HG03432 (cell line): ENCODE results near the gene RNF223.
"Not testable (repeated sequence)": the region's sequence is repeated elsewhere in the genome, so short reads cannot be mapped to it uniquely, and the experiment has no call there.

Source experiments
- ATAC-seq: cut with Tn5 transposase; IDR thresholded peaks from one replicate; pipeline ENCODE4 v1.9.1; 2021; ENCODE audit warnings: mild to moderate bottlenecking, moderate library complexity; ENCODE audit not compliant: unreplicated experiment

Gene RNF223

GRCh38 chr1:1088029-1088800 lies 14.1 kb upstream of the RNF223 start:
- no peak for ATAC-seq

- ATAC-seq = no peak
Observed at GRCh38 chr1:1087351-1088028, 13.4 kb upstream of the RNF223 start.

DNA sequence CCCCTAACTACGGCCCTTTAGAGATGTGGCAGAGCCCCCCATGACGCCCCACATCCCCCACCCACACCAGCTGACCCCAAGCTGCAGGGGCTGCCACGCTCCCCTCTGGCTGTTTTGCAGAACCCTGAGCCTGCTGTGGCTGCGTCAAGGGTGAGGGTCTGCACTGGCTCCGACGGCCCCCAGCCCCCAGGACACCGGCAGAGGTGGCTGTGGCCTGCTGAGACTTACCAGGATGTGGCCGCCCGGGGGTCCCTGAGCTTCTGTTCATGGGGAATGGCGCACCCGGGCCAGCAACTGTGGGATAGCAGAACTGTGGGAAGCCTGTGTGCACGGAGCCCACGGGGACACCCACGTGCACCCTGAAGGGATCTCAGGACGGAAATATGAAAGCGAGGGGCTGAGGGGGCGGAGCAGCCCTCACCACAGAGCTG lies 12.8 kb upstream of the RNF223 start:
- no peak for ATAC-seq

DNA sequence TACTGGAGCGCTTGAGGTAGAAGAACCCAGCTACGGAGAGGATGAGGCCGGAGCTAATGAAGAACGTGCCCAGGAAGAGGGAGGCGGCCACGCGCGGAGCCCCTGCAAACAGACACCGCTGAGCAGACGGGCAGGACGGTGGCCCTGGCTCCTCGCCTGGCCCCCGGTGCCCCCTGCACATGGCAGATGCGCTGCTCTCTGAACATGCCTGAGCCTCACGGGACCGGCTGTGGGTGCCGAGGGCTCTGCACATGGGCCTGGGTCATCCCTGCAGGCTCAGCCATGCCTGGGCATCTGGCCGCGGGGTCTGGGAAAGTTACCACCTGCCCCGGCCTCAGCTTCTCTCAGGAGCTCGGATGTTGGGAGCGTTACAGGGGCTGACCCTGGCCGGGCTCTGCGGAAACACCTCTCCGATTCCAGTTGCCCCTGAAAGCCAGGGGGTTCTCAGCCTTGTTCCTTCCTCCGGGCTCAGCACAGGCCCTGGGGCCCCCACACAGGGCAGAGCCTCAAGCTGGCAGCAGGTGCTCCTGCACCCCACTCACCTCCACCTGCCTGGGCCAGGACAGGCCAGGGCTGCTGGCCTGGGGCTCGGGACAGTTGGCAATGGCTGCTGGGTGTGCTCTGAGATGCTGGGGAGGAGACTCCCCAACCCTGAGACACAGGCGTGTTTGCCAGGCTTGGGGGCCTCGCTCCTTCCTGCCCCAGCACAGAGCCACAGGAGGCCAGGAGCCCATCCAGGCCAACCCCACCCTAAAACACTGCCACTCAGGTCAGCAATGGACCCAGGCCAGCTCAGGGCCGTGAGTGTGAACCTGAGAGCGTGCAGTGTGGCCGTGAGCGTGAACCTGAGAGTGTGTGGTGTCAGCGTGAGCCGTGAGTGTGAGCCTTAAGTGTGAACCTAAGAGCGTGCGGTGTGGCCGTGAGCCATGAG lies 12.1 kb upstream of the RNF223 start:
- ATAC-seq = no peak

GRCh38 chr1:1085171-1085841 lies 11.2 kb upstream of the RNF223 start:
- ATAC-seq = no peak

DNA sequence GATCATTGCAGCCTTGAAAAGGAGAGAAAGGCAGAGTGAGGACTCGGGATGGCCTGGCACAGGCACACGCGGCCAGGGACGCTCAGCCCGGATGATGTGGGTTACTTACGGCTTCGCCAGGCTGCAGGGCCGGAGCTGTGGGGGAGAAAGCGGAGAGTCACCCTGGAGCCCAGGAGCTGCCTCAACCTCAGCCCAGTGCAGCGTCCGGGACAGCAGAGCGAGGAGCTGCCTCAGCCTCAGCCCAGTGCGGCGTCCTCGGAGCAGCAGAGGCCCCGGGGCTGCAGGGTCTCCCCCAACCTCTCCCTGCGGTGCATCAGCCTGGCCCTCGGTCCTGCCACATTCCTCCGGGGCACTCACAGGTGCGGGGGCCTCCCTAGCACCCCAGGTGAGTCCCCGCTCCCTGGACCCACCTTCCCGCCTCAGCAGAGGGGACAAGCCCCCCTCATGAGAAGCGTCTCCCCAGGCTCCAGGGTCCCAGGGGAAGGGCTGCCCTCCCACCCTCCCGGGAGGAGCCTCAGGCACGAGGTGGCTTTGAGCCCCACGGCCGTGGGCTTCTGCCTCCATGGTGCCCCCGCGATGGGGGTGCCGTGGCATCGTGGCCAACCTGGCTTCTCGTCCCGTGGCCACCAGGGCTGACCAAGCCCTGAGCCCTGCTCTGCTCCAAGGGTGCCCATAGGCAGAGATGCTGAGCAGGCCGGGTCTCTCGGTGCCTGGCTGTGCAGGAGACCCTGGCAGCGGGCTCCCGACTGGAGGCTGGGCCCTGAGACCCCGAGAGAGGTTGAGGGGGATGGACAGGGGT lies 10.5 kb upstream of the RNF223 start:
- no peak for ATAC-seq

GRCh38 chr1:1083416-1084371 lies 9.6 kb upstream of the RNF223 start:
- ATAC-seq = no peak

DNA sequence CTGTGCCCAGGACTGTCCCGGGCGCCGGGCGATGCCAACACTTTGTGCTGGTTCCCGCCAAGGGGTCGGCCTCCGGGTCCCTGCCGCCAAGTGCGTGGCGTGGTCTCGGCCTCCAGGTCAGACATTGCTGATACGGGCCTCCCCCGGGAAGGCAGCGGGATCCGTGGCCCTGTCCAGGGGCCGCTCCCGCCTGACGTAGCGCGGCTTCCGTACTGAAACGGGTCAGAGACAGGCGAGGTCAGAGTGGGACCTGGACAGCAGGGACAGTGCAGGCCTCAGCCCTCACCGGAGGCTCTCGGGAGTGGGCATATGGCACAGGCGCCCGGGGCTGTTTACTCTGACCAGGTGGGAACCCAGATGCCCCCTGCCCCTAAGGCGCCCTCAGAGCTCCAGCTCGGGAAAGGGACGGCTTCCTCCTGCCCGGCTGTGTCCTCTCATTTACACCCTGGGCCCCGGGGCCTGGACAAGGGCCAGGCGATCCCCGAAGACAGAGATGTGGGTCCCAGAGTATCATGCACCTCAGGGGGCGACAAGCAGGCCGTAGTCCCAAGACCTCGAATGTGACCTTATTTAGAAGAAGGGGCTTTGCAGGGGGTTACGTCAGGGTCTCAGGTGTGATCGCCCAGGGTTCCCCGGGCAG lies 8.8 kb upstream of the RNF223 start:
- no peak for ATAC-seq

DNA sequence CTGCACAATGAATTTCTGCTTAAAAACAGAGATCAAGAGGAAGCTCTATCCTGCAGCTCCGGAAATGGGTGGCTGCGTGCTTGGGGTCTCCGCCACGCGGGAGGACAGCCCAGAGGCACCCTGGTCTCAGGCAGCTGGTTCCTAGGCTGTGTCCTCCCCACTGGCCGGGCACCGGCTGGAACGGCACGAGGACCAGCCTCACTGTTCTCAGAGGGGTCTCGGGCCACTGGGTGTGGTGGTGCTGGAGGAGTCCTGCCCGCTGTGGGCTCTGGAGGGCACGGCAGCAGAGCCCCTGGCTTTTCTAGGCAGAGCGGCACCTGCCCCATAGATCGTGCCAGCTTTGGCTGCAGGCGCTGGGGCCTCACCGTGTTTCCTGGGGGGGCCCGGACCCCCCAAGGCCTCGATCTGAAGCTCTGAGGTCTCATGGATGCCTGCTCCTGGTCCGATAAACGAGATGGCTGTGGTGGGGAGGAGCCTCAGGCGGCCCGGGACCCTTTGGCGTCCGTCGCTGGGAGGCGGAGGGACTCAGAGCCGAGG lies 8.2 kb upstream of the RNF223 start:
- no peak for ATAC-seq

DNA sequence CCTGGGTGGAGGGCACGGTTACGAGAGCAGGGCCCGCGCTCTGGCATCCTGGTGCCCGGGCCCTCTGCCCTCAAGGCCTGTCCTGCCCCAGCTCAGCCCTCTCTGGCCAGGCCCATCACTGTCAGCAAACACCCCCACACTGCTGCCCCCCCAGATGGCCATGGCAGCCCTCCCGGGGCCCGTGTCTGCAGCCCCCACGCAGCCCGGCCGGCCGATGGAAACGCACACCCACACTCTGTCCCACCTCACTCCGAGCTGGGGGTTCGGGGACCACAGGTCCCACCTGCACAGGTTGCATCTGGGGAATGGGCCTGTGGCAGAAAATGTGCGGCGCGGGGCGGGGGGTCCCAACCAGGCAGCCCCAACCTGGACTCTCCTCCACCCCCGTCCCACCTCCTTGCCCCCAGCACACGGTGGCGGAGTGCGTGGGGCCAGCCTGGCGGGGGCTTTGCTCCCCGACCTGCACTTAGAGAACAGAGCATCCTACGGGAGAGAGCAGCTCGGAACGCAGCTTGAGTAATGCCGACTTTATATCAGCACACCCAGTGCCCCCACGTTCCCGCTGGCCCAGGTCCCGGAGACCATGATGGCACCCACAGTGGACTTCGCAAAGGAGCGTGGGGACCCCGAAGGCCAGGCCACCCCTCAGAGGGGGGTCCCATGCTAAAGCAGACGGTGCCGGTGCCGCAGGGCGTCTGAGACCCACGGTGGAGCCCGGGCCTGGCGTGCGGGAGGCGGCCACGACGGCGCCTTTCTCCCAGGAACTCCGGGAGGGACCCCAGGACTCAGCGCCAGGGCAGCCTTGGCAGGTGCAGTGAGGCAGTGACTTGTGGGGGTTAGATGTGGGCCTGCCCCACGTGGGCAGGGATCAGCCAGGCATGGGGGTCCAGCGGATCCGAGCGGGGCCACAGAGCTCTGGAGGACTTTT lies 7.5 kb upstream of the RNF223 start:
- ATAC-seq = no peak

GRCh38 chr1:1080951-1081310 lies 6.8 kb upstream of the RNF223 start:
- ATAC-seq = no peak

GRCh38 chr1:1080122-1080757 lies 6.1 kb upstream of the RNF223 start:
- ATAC-seq = peak; percentile 54

DNA sequence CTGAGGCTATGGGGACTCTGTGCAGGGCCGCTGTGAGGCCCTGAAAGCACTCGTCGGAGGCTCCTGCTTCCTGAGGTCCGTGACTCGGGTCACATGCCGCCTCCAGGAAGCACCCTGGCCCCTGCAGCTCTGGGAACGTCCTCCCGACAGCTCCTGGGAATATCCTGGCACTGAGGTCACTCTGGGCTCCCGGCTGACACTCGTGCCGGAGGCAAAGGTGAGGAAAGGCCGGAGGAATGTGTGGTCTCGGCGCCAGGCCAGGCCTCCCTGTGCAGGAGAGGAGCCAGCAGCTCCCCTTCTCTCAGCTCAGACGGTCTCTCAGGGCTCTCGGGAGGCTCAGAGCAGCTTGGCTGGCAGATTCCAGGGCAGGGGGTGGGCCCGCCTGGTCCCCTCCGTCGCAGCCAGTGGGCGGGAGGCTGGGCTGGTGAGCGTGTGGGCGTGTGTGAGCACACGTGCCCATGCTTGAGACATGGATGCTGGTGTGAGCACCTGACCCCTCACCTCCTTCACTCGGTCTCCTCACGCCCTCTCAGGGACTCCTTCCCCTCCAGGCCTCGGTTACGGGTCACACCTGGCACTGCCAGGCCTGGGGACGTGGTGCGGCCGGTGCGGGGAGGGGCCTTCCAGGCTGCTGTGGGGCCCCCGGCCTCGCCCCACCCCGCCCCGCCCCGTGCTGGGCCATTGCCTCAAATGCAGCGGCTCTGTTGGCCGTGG lies 5.5 kb upstream of the RNF223 start:
- ATAC-seq = peak; percentile 62

GRCh38 chr1:1077396-1077795 lies 3.3 kb upstream of the RNF223 start:
- not testable (repeated sequence) for ATAC-seq

- no peak for ATAC-seq
Observed at GRCh38 chr1:1075148-1075935, 1.2 kb upstream of the RNF223 start.
